ENCODE measurements around the gene SHISAL1. TPM values are rescaled to one million over a fixed set of nuclear protein-coding genes. Genes with fewer than 3 reads are reported as not detected.

Gene SHISAL1
- total and polyA plus RNA-seq, 4 donors, result 0.12 to 0.74 (median 0.34) TPM

DNA sequence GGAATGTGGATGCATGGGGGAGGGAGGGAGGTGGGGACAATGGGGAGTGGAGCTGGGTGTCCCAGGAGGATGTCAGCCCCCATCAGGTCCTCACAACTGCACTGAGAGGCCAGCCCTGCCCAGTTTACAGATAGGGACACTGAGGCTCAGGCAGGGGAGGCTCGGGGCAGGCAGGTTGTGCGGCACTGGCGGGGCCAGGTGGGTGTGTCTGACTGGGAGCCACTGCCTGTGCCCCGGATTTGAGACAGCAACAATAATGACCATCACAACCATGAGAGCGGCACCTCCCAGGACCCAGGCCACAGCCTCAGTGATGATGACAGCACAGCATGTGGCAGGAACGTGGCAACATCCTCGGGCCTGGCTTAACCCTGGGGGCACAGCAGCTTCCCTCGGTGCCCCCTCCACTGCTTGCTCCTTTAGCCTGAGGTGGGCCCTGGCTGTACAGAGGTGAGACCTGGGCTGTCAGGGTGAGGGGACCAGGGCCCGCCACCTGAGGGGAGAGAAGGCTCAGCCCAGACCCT, 32.0 kb downstream of the SHISAL1 start:
- Histone ChIP-seq H3K4me1 (ENCODE audit: control insufficient read depth in 5 of 5, insufficient read depth in 5 of 5, low read length in 5 of 5) (peaks cover 0 to 22% (median under 1%) of the 10 kb centered on the region in 5 donors), H3K9me3 (ENCODE audit: control insufficient read depth in 4 of 4, insufficient read depth in 3 of 4, low read length in 3 of 4) (peaks cover 0 to 3% (median 0%) of the 10 kb centered on the region in 4 donors), H3K4me3 (no peak overlapping the region), H3K27me3 (ENCODE audit: control insufficient read depth in 3 of 3, insufficient read depth in 3 of 3, low read length in 2 of 3) (peaks cover 0 to 16% (median 0%) of the 10 kb centered on the region in 3 donors), H3K27ac (ENCODE audit: low read depth in 1 of 2, low read length in 1 of 2) (no peak overlapping the region), H3K36me3 (ENCODE audit: control insufficient read depth in 4 of 4, insufficient read depth in 4 of 4, low read length in 4 of 4) (no peaks in the 10 kb centered on the region), H3K9ac (ENCODE audit: insufficient read depth in 1 of 2, low read length in 2 of 2) (no peak overlapping the region)
- no peak for TF ChIP-seq CTCF (IDR thresholded peaks at IDR 0.05; ENCODE audit: control extremely low read depth, extremely low read depth)
- DNase-seq, result no peak
- 83 to 91% methylated on average over 9 of the region's 9 CpGs for WGBS, 2 donors
- no peak for ATAC-seq (ENCODE audit: insufficient read depth, low FRiP score)

GRCh38 chr22:44279069-44279360, 33.7 kb downstream of the SHISAL1 start:
- Histone ChIP-seq H3K4me3 (no peak overlapping the region), H3K9me3 (ENCODE audit: control insufficient read depth in 4 of 4, insufficient read depth in 3 of 4, low read length in 3 of 4) (peaks cover 0 to 3% (median 0%) of the 10 kb centered on the region in 4 donors), H3K9ac (ENCODE audit: insufficient read depth in 1 of 2, low read length in 2 of 2) (no peak overlapping the region), H3K27me3 (ENCODE audit: control insufficient read depth in 3 of 3, insufficient read depth in 3 of 3, low read length in 2 of 3) (peaks cover 0 to 13% (median 0%) of the 10 kb centered on the region in 3 donors), H3K36me3 (ENCODE audit: control insufficient read depth in 4 of 4, insufficient read depth in 4 of 4, low read length in 4 of 4) (no peaks in the 10 kb centered on the region), H3K27ac (ENCODE audit: low read depth in 1 of 2, low read length in 1 of 2) (no peak overlapping the region), H3K4me1 (ENCODE audit: control insufficient read depth in 5 of 5, insufficient read depth in 5 of 5, low read length in 5 of 5) (peaks cover 0 to 18% (median 4%) of the 10 kb centered on the region in 5 donors)
- DNase-seq, result peak; percentile 43 to 69 (median 52)
- 13% methylated on average over 9 of the region's 9 CpGs for WGBS, 2 donors
- ATAC-seq (ENCODE audit: insufficient read depth, low FRiP score), result no peak
- no peak for TF ChIP-seq CTCF (IDR thresholded peaks at IDR 0.05; ENCODE audit: control extremely low read depth, extremely low read depth)

GRCh38 chr22:44278243-44279068, 34.3 kb downstream of the SHISAL1 start:
- ATAC-seq (ENCODE audit: insufficient read depth, low FRiP score) (no peak), DNase-seq (no peak)
- Histone ChIP-seq H3K4me3 (no peak overlapping the region), H3K36me3 (ENCODE audit: control insufficient read depth in 4 of 4, insufficient read depth in 4 of 4, low read length in 4 of 4) (no peaks in the 10 kb centered on the region), H3K9ac (ENCODE audit: insufficient read depth in 1 of 2, low read length in 2 of 2) (no peak overlapping the region), H3K4me1 (ENCODE audit: control insufficient read depth in 5 of 5, insufficient read depth in 5 of 5, low read length in 5 of 5) (peaks cover 0 to 18% (median 4%) of the 10 kb centered on the region in 5 donors), H3K27ac (ENCODE audit: low read depth in 1 of 2, low read length in 1 of 2) (no peak overlapping the region), H3K27me3 (ENCODE audit: control insufficient read depth in 3 of 3, insufficient read depth in 3 of 3, low read length in 2 of 3) (peaks cover 0 to 13% (median 0%) of the 10 kb centered on the region in 3 donors), H3K9me3 (ENCODE audit: control insufficient read depth in 4 of 4, insufficient read depth in 3 of 4, low read length in 3 of 4) (peaks cover 0 to 3% (median 0%) of the 10 kb centered on the region in 4 donors)
- TF ChIP-seq CTCF (IDR thresholded peaks at IDR 0.05; ENCODE audit: control extremely low read depth, extremely low read depth), result no peak
- WGBS, 2 donors, result 74 to 77% methylated on average over 17 of the region's 17 CpGs
